GM18909 (cell line): ENCODE measurements around the gene NOL6.

ENCODE experiments used
- ATAC-seq: cut with Tn5 transposase; IDR thresholded peaks from one replicate; pipeline ENCODE4 v1.9.1; 2021; ENCODE audit warnings: mild to moderate bottlenecking; ENCODE audit not compliant: unreplicated experiment, poor library complexity

Gene NOL6

GRCh38 chr9:33453286-33453860 is 20.4 kb downstream of the NOL6 start:
- no peak for ATAC-seq

- ATAC-seq = peak; percentile 50
These were observed 20.9 kb downstream of the NOL6 start for GRCh38 chr9:33452828-33453271.

GRCh38 chr9:33450621-33451146 is 23.0 kb downstream of the NOL6 start:
- no peak for ATAC-seq

GRCh38 chr9:33449715-33450114 is 24.0 kb downstream of the NOL6 start:
- ATAC-seq = no peak

- ATAC-seq = peak; percentile 2
These were observed 25.7 kb downstream of the NOL6 start for GRCh38 chr9:33447799-33448553.

- peak; percentile 43 for ATAC-seq
These were observed 26.6 kb downstream of the NOL6 start, which contains the start of gene AQP3 for GRCh38 chr9:33446946-33447798. TSS of gene AQP3 (minus strand) at chr9:33447593. CDS start at chr9:33447530, 63 bp downstream.

GRCh38 chr9:33446240-33446945 is 27.3 kb downstream of the NOL6 start:
- ATAC-seq = peak; percentile 86

- no peak for ATAC-seq
These were observed 28.1 kb downstream of the NOL6 start for GRCh38 chr9:33445389-33446239.

GRCh38 chr9:33443464-33444154 is 30.1 kb downstream of the NOL6 start:
- ATAC-seq = no peak

- ATAC-seq = no peak
These were observed 30.7 kb downstream of the NOL6 start for GRCh38 chr9:33443047-33443446.

- ATAC-seq = no peak
These were observed 31.6 kb downstream of the NOL6 start for GRCh38 chr9:33442125-33442524.

- no peak for ATAC-seq
These were observed 33.1 kb downstream of the NOL6 start for GRCh38 chr9:33440609-33441008.

- ATAC-seq = no peak
These were observed 33.5 kb downstream of the NOL6 start for GRCh38 chr9:33440204-33440603.

- no peak for ATAC-seq
These were observed 34.0 kb downstream of the NOL6 start for GRCh38 chr9:33439731-33440130.

- no peak for ATAC-seq
These were observed 34.6 kb downstream of the NOL6 start for GRCh38 chr9:33438926-33439680.

GRCh38 chr9:33437898-33438297 is 35.8 kb downstream of the NOL6 start:
- ATAC-seq = no peak

GRCh38 chr9:33437205-33437604 is 36.5 kb downstream of the NOL6 start:
- ATAC-seq = no peak

- no peak for ATAC-seq
These were observed 37.3 kb downstream of the NOL6 start for GRCh38 chr9:33436445-33436844.
